CD1c-positive myeloid dendritic cell (primary cell): Measurements from ENCODE around the gene SULF2.

Experiments used
- DNase-seq: peaks from one replicate; pipeline ENCODE4 v3.0.0-alpha.2; 2016; ENCODE audit errors: extremely low spot score

SULF2 gene

GRCh38 chr20:47784599-47785310 is 526 bp downstream of the SULF2 start:
- peak; percentile 37 for DNase-seq

- DNase-seq: no peak
These were observed 1.3 kb downstream of the SULF2 start for GRCh38 chr20:47783828-47784598.

GRCh38 chr20:47782920-47783552 is 2.2 kb downstream of the SULF2 start:
- no peak for DNase-seq

GRCh38 chr20:47782076-47782475 is 3.2 kb downstream of the SULF2 start:
- peak; percentile 35 for DNase-seq

GRCh38 chr20:47781632-47782031 is 3.6 kb downstream of the SULF2 start:
- no peak for DNase-seq

GRCh38 chr20:47780720-47781389 is 4.4 kb downstream of the SULF2 start:
- no peak for DNase-seq

- DNase-seq: no peak
These were observed 6.6 kb downstream of the SULF2 start for GRCh38 chr20:47778398-47779354.

- DNase-seq: no peak
These were observed 8.1 kb downstream of the SULF2 start for GRCh38 chr20:47777220-47777619.

GRCh38 chr20:47776639-47777038 is 8.6 kb downstream of the SULF2 start:
- no peak for DNase-seq

- DNase-seq: peak; percentile 49
These were observed 9.4 kb downstream of the SULF2 start for GRCh38 chr20:47775841-47776240.

- no peak for DNase-seq
These were observed 10.2 kb downstream of the SULF2 start for GRCh38 chr20:47775039-47775438.

GRCh38 chr20:47774131-47774777 is 11.0 kb downstream of the SULF2 start:
- no peak for DNase-seq

GRCh38 chr20:47773371-47773786 is 11.9 kb downstream of the SULF2 start:
- DNase-seq: peak; percentile 62

- peak; percentile 80 for DNase-seq
These were observed 14.3 kb downstream of the SULF2 start for GRCh38 chr20:47770935-47771334.

- DNase-seq: peak; percentile 97
These were observed 17.1 kb downstream of the SULF2 start for GRCh38 chr20:47768016-47768824.

GRCh38 chr20:47765691-47766594 is 19.3 kb downstream of the SULF2 start:
- peak; percentile 44 for DNase-seq

GRCh38 chr20:47765271-47765670 is 20.0 kb downstream of the SULF2 start:
- DNase-seq: peak; percentile 41

GRCh38 chr20:47764154-47764733 is 21.0 kb downstream of the SULF2 start:
- DNase-seq: no peak
